Mammary epithelial cell (primary cell): ENCODE data around the gene SSBP3.

ENCODE experiments used
- CTCF ChIP-seq, 2 donors: IDR thresholded peaks in 1 of 2; conservative IDR thresholded peaks in 1 of 2; 2 replicates each; pipeline ENCODE4 v1.5.1; 2011 to 2012; ENCODE audit warnings: inconsistent platforms in 2 of 2, low read length in 2 of 2, mild to moderate bottlenecking in 2 of 2, control low read depth in 1 of 2, low read depth in 1 of 2; ENCODE audit not compliant: insufficient read depth in 1 of 2; ENCODE audit errors: extremely low read depth in 1 of 2
- EZH2 ChIP-seq: IDR thresholded peaks from 2 replicates; pipeline ENCODE4 v1.6.1; 2012; ENCODE audit warnings: low read length, inconsistent platforms, borderline replicate concordance

- TF ChIP-seq CTCF (conservative IDR thresholded peaks at IDR 0.05 in 1 of 2, IDR thresholded peaks at IDR 0.05 in 1 of 2; ENCODE audit: extremely low read depth in 1 of 2, insufficient read depth in 1 of 2, low read depth in 1 of 2, low read length in 2 of 2) (no peak), EZH2 (no peak)
Measured at GRCh38 chr1:54357967-54358366, 48.2 kb downstream of the SSBP3 start.
